KG1 (cell line): ENCODE measurements around the gene FLNA.
"Not testable (repeated sequence)": the region's sequence is repeated elsewhere in the genome, so short reads cannot be mapped to it uniquely, and the experiment has no call there.

ENCODE experiments used
- DNase-seq: peaks from one replicate; lab custom pipeline; 2025; lab: John Stamatoyannopoulos, UW

The FLNA gene

GRCh38 chrX:154359362-154360154 is 14.9 kb downstream of the FLNA start:
- DNase-seq: no peak

- no peak for DNase-seq
These were observed 15.6 kb downstream of the FLNA start for GRCh38 chrX:154358829-154359228.

- DNase-seq: no peak
These were observed 16.4 kb downstream of the FLNA start for GRCh38 chrX:154358011-154358410.

GRCh38 chrX:154357205-154357604 is 17.2 kb downstream of the FLNA start:
- no peak for DNase-seq

GRCh38 chrX:154356596-154356995 is 17.8 kb downstream of the FLNA start:
- no peak for DNase-seq

GRCh38 chrX:154355776-154356140 is 18.7 kb downstream of the FLNA start:
- DNase-seq: no peak

DNA sequence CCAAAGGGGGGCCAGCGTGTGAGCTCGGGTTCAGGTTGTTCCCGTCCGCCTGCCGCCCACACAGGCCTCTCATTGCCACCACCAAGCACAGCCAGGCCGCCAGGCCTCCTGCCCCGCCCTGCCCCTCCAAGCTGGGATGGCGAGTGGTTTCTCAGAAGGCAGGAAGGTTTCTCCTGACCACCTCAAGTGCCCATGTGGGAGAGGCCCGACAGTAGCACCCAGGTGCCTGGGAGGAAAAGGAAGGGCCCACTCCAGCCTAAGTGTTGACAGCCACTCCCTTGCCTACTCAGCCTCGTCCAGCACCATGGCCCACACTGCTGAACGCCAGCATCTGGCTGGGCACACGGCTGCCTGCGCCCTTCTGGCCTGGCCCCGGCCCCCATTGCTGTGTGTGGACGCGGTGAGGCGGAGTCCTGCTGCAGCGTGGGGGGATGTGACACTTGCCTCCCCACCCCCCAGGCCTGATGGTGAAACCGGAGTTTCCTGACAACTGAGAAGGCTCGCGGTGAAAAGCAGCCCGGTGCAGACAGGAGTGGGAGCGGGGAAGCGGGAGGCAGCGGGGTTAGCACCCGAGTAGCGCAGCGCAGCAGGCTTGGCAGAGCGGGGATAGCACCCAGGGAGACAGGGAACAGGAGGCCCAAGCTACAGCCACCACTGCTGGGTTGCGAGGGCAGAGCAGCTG is 19.2 kb downstream of the FLNA start:
- no peak for DNase-seq

GRCh38 chrX:154354516-154354915 is 19.9 kb downstream of the FLNA start:
- DNase-seq: no peak

DNA sequence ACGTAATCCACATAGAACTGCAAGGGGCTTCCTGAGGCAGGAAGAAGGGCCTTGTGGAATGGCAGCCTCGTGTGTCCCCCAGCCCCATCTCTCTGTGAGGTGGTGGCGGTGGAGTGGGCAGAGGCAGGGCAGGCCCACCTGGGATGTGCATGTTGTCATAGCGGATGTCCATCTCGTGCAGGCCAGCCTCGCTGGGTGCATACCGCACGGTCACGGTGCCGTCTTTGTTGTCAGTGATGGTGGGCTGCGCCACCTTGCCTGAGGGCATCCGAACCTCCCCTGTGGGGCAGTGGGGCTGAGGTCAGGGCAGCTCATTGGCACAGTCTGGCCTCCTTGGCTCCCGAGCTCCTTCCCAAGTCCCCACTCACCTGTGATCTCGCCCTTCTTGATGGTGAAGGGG is 20.4 kb downstream of the FLNA start:
- no peak for DNase-seq

DNA sequence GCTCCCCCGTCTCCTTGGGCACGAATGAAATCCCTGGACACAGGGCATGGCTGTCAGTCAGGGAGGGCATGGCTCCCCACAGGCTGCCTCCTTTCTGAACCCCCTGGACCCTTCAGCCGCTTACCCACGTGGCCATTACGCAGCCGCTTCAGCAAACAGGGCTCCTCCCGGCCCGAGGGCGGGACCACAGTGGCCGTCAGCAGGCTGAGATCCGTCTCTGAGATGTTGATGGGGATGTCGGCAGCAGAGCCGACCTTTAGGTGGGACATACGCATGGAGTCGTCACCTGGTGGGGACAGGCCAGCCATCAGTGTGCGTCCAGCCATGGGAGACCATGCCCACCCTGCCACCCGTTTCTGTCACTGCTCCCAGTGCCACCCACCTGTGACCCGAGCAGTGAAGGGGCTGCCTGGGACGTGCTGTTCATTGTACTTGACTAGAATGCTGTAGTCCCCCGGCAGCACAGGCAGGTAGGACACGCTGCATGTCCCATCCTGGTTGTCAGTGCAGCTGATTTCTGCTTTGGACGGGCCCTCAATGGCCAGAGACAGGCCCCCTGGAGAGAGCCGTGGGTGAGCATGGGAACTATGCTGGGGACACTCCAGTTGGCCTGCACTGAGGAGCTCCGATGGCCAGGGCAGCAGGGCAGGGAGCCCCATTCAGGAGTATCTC is 21.1 kb downstream of the FLNA start:
- DNase-seq: no peak

DNA sequence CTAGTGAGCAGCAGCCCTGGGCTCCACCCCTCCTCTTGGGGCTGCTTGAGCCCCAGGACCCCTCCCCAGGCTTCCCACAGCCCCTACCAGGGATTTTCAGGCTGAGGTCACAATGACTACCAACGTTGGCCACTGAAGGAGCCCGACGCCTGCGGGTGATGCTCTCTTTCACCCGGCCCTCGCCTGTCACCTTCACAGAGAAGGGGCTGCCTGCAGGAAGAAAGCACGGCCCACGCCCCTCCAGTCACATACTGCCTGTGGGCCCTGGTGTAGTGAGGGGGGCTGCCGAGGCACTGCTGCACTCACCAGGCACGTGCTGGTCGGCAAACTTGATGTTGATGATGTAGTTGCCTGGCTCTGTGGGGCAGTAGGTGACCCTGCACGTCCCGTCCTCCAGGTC is 22.0 kb downstream of the FLNA start:
- no peak for DNase-seq

DNA sequence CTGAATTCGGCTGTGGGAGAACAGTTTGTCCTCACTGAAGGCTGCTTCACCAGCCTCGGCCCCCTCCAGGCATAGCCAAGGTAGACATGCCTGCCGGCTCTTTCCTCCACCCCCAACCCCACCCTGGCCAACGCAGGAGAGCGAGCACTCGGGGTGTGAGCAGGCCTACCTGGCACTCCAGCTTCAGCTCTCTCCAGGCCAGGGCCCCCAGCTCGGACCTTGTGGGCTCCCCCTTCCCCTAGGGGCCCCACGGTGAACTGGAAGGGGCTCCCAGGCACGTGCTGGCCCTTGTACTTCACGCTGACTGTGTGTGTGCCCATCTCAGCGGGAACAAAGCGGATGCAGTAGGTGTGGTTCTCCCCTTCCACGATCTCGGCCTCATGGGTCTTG is 22.4 kb downstream of the FLNA start:
- DNase-seq: no peak

GRCh38 chrX:154351183-154352011 is 23.0 kb downstream of the FLNA start:
- DNase-seq: no peak

DNA sequence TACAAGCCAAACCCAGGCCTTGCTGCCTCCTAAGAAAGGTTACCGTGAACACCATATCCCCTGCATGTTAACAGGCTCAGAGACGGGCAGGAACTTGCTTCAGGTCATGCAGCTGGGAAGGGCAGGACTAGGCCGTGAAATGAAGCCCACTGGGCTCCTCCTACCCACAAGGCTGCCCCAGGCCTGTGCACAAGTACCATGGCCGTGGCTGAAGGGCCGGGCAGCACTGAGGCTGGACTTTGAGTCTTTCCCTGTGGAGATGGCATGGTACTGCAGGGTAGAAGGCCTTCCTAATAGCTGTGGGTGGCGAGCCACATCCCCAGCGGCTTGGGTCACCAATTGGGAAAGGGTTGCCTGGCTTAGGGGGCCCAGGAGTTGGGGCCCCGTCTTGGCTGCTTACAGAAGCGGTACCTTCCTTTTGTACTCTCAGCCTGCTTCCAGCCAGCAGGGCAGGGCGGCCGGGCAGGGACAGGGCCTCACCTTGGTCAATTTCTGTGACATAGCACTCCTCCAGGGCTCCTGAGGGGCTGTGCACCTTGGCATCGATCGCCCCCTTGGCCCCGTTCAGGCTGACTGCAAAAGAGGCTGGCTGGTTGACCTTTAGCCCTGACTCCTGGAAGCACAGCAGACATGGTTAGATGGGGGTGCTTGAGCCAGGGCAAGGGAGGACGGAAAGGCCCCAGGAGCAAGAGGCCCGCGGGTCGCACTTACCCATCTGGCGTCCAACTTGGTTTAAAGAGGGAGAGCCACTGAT is 23.8 kb downstream of the FLNA start:
- no peak for DNase-seq

- no peak for DNase-seq
These were observed 24.5 kb downstream of the FLNA start for GRCh38 chrX:154349979-154350378.

DNA sequence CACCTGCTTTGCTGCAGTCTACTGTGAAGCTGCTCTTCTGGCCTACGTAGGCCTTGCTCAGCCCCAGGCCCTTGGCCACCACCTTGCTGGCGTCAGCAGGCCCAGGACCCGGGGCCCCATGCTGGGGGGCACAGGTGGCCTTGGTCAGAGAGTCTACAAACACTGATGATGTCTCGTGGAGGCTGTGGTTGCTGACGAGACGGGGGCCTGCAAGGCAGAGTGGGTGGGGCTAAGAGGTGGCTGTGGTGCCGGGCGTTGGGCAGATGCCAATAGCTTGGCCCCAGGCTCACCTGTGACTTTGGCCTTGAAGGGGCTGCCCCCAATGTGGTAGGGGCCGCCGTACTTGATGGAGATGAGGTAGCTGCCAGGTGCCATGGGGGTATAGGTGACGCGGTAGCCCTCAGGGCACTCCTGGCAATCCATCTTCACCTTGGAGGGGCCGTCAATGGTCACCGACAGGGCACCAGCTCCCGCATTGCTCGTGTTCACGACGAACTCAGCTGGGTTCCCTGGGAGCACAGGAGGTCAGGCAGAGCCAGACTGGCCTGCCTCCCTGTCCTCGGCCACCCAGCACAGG is 25.0 kb downstream of the FLNA start:
- no peak for DNase-seq

DNA sequence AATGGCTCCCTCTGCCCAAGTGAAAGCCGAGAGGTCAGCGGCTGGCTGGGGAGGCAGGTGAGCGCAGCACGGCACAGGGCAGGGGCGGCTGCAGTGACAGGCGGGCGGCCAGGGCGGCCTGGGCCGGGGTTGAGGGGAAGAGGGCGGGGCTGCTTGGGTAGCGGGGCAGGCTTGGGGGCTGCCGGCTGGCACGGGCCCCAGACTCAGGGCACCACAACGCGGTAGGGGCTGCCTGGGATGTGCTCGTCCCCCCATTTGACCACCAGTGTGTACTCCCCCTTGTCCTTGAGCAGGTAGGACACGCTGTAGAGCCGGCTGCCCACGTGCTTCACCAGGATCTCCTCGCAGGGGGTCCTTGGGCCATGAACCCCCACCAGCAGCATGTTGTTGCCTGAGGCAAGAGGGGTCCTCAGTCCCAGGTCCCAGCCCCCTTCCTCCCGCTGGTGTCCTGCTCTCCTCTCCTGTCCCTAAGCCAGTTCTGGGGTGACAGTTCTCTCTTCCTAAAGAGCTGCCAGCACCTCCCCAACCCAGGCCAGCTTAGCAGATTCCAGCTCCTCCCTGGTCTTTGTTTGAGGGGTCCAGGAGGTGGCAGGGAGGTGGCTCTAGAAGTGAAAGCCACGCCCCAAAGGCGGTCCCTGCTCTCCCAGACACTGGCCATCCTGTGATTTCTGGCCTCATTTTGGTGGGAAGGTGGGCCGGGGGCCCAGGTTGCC is 25.6 kb downstream of the FLNA start:
- no peak for DNase-seq

DNA sequence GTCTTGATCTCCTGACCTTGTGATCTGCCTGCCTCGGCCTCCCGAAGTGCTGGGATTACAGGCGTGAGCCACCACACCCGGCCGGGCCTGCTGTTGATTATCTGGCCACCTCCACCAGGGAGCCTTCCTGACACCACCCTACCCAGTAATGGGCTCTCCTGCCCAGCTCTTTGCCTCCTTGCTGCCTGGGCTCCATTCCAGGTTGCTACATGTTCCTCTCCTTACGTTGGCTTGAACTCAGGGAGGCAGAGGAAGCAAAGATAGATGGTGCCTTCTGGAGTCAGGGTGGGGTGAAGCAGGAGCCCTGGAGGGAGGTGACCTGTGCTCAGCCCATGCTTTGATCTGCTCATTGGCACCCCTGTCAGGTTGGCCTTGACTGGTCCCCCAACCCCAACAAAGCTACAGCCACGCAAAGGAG is 26.3 kb downstream of the FLNA start:
- no peak for DNase-seq

- not testable (repeated sequence) for DNase-seq
These were observed 30.8 kb downstream of the FLNA start for GRCh38 chrX:154343620-154344019.

GRCh38 chrX:154343063-154343462 is 31.4 kb downstream of the FLNA start:
- not testable (repeated sequence) for DNase-seq
